BJ (cell line): ENCODE measurements around the gene TTBK1. TPM values are rescaled to one million over a fixed set of nuclear protein-coding genes. Genes with fewer than 3 reads are reported as not detected.
A peak's percentile ranks its signal among the peaks of the same experiment; 100 is the strongest.

Experiments used
- CTCF ChIA-PET: fragments of 350-600 bp; formaldehyde crosslinking; extraction: SDS; loops from one replicate; lab custom pipeline; 2021; ENCODE audit warnings: antibody characterized with exemption, inconsistent platforms; lab: Yijun Ruan, JAX
- POLR2A ChIA-PET: fragments of 300-600 bp; sonication (Branson Sonifier 250); formaldehyde crosslinking; extraction: SDS; loops from one replicate; lab custom pipeline; 2021; ENCODE audit warnings: antibody characterized with exemption; lab: Charles Lee
- DNase-seq: peaks from one replicate; pipeline ENCODE4 v3.0.0-alpha.2; 2011; ENCODE audit warnings: low read depth
- H3K27me3 ChIP-seq: 2 replicates; pipeline ENCODE4 v1.6.0; 2011; ENCODE audit warnings: low read length; ENCODE audit not compliant: control insufficient read depth, insufficient read depth
- H3K36me3 ChIP-seq: 2 replicates; pipeline ENCODE4 v1.5.1; 2011; ENCODE audit warnings: low read length; ENCODE audit not compliant: control insufficient read depth, insufficient read depth
- H3K4me3 ChIP-seq: 2 replicates; pipeline ENCODE4 v1.5.1; 2011; ENCODE audit warnings: low read depth, mild to moderate bottlenecking, control low read depth, low read length
- CTCF ChIP-seq: IDR thresholded peaks from 2 replicates; pipeline ENCODE4 v1.5.1; 2011; ENCODE audit warnings: low read depth, mild to moderate bottlenecking, control low read depth, inconsistent platforms, low read length, moderate library complexity; ENCODE audit not compliant: insufficient read depth
- polyA plus RNA-seq: library from polyadenylated mRNA; depleted of rRNA; stranded (reverse); fragments of >200 nt; gene quantifications from 2 replicates; pipeline ENCODE4 v1.2.3, GENCODE V29; 2011

The TTBK1 gene
- polyA plus RNA-seq, 1 experiment = not detected

- POLR2A ChIA-PET = no interaction called here
- Histone ChIP-seq H3K27me3 (no peaks in the 10 kb centered on the region; the same call in 1 of the 2 replicates), H3K4me3 (no peak overlapping the region), H3K36me3 (no peaks in the 10 kb centered on the region)
- DNase-seq = no peak
- TF ChIP-seq CTCF = no peak
- CTCF ChIA-PET = interaction anchor here (0.6 to 1.2 kb wide), 3 partner anchors 8 to 68 kb away, joined by 3 to 4 read pairs (median 3); no protein-coding TSS in a partner anchor
These were observed 85.2 kb downstream of the TTBK1 start for GRCh38 chr6:43328528-43328927.

- ChIA-PET CTCF (interaction anchor here (1.2 kb wide), 1 partner anchor 11 kb away, joined by 3 read pairs; no protein-coding TSS in a partner anchor), POLR2A (no interaction called here)
- Histone ChIP-seq H3K36me3 (peaks cover 1% of the 10 kb centered on the region; the same call in 1 of the 2 replicates), H3K4me3 (no peak overlapping the region), H3K27me3 (no peaks in the 10 kb centered on the region)
- DNase-seq = no peak
- TF ChIP-seq CTCF = no peak
These were observed 88.2 kb downstream of the TTBK1 start for GRCh38 chr6:43331470-43331869.

GRCh38 chr6:43331891-43332290 is 88.6 kb downstream of the TTBK1 start:
- no peak for DNase-seq
- Histone ChIP-seq H3K4me3 (no peak overlapping the region), H3K36me3 (peaks cover 2% of the 10 kb centered on the region; the same call in 1 of the 2 replicates), H3K27me3 (no peaks in the 10 kb centered on the region)
- POLR2A ChIA-PET = no interaction called here
- no peak for TF ChIP-seq CTCF
- CTCF ChIA-PET = interaction anchor here (1.2 kb wide), 1 partner anchor 11 kb away, joined by 3 read pairs; no protein-coding TSS in a partner anchor

- DNase-seq = peak; percentile 12
- TF ChIP-seq CTCF = peak; percentile 68
- H3K4me3 ChIP-seq = no peak overlapping the region
- CTCF ChIA-PET = interaction anchor here (0.6 to 7.5 kb wide), 22 partner anchors 9 to 445 kb away, joined by 3 to 51 read pairs (median 4); partner anchors contain the start of gene DNPH1
- H3K27me3 ChIP-seq = no peaks in the 10 kb centered on the region
- POLR2A ChIA-PET = no interaction called here
- peaks cover 8% of the 10 kb centered on the region for H3K36me3 ChIP-seq
These were observed 91.3 kb downstream of the TTBK1 start for GRCh38 chr6:43334466-43335095.

GRCh38 chr6:43335469-43335868 is 92.2 kb downstream of the TTBK1 start:
- H3K27me3 ChIP-seq = no peaks in the 10 kb centered on the region
- no peak for TF ChIP-seq CTCF
- no peak for DNase-seq
- no peak overlapping the region for H3K4me3 ChIP-seq
- H3K36me3 ChIP-seq = peaks cover 14% of the 10 kb centered on the region
- ChIA-PET POLR2A (no interaction called here), CTCF (interaction anchor here (0.6 to 7.5 kb wide), 12 partner anchors 9 to 334 kb away, joined by 3 to 51 read pairs (median 10); partner anchors contain the start of gene DNPH1)
